ENCODE measurements around the gene RAVER1.
A peak's percentile ranks its signal among the peaks of the same experiment; 100 is the strongest.
"Not testable (repeated sequence)": the region's sequence is repeated elsewhere in the genome, so short reads cannot be mapped to it uniquely, and the experiment has no call there.

RAVER1 gene

GRCh38 chr19:10339977-10340376 is 6.6 kb upstream of the RAVER1 start:
- DNase-seq, result no peak

GRCh38 chr19:10339380-10339960 is 6.1 kb upstream of the RAVER1 start, which contains the start of gene ICAM3:
TSS of gene ICAM3 (minus strand) at chr19:10339624. CDS start at chr19:10339614, 10 bp downstream.
- no peak for DNase-seq

- DNase-seq, result no peak
Measured at GRCh38 chr19:10338940-10339339, 5.6 kb upstream of the RAVER1 start.

GRCh38 chr19:10336725-10337124 is 3.4 kb upstream of the RAVER1 start:
- not testable (repeated sequence) for DNase-seq

- no peak for DNase-seq
Measured at GRCh38 chr19:10335352-10335985, 2.1 kb upstream of the RAVER1 start.

- peak; percentile 94 for DNase-seq
Measured at GRCh38 chr19:10334588-10335351, 1.4 kb upstream of the RAVER1 start.

- DNase-seq, result no peak
Measured at GRCh38 chr19:10333758-10334587, 644 bp upstream of the RAVER1 start.

- no peak for DNase-seq
Measured at GRCh38 chr19:10332158-10332964, 968 bp downstream of the RAVER1 start.

- DNase-seq, result no peak
Measured at GRCh38 chr19:10329555-10329954, 3.8 kb downstream of the RAVER1 start.

GRCh38 chr19:10328558-10329429 is 4.5 kb downstream of the RAVER1 start:
- DNase-seq, result no peak

GRCh38 chr19:10327793-10328192 is 5.5 kb downstream of the RAVER1 start:
- DNase-seq, result no peak

- no peak for DNase-seq
Measured at GRCh38 chr19:10325732-10326131, 7.6 kb downstream of the RAVER1 start.

- no peak for DNase-seq
Measured at GRCh38 chr19:10321874-10322835, 11.2 kb downstream of the RAVER1 start.

- DNase-seq, result no peak
Measured at GRCh38 chr19:10321417-10321797, 11.9 kb downstream of the RAVER1 start.

- no peak for DNase-seq
Measured at GRCh38 chr19:10320602-10321416, 12.5 kb downstream of the RAVER1 start.

GRCh38 chr19:10318807-10319682 is 14.3 kb downstream of the RAVER1 start:
- no peak for DNase-seq

GRCh38 chr19:10317857-10318462 is 15.4 kb downstream of the RAVER1 start:
- DNase-seq, result no peak
